ENCODE data around the gene TMEM121B.

The TMEM121B gene

GRCh38 chr22:17095538-17095937 is 25.6 kb downstream of the TMEM121B start:
- in situ Hi-C loops (cut with MboI; ENCODE audit: low sequenced_read_pairs) = no loop called here

- in situ Hi-C loops (cut with MboI; ENCODE audit: low sequenced_read_pairs) = no loop called here
These were observed 28.1 kb downstream of the TMEM121B start for GRCh38 chr22:17093081-17093480.

DNA sequence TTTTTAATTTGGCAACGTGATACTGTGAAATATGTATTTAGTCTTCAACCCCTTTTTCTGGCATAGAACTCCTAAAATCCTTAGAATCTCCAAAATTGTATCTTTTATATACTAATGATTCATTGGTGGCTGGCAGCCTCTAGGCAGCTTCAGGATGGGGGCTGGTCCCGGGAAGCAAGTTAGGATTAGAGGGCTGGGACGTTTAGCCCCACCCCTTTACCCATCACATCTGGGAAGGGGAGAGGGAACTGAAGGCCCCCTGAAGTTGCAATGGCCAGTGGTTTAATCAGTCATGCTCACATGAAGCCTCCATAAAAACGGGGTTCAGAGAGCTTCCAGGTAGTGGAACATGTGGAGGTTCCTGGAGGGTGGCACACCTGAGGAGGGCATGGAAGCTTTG is 29.3 kb downstream of the TMEM121B start:
- in situ Hi-C loops (cut with MboI; ENCODE audit: low sequenced_read_pairs) = no loop called here

GRCh38 chr22:17090550-17090949 is 30.6 kb downstream of the TMEM121B start:
- in situ Hi-C loops (cut with MboI; ENCODE audit: low sequenced_read_pairs) = no loop called here

DNA sequence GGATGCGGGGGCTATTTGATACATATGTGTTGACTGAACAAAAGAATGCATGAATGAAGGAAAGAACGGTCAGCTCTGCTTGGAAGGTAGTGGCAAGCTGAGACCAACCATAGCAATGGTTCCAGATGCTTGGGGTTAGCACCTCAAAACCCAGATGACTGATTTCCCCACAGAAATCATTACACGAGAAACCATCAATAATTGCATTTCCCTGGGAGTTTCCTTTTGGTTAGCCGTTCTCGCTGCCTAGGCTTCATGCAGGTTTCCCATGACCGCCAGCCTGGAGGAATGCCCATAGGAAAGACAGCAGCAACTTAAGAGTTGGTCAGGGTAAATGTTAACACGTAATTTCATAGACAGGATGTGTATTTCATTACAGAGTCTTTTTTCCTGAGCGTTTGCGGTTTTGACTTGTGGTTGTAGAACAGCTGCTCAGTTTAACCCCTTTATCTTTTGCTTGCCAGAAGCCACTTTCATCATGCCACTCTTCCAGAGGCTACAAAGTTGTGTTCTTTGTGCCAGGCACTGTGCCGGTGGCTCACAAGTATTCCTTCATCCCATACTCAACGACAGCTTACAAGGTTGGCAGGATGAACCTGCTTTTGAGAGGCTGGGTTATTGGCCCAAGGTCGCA is 33.5 kb downstream of the TMEM121B start:
- in situ Hi-C loops (cut with MboI; ENCODE audit: low sequenced_read_pairs) = no loop called here

DNA sequence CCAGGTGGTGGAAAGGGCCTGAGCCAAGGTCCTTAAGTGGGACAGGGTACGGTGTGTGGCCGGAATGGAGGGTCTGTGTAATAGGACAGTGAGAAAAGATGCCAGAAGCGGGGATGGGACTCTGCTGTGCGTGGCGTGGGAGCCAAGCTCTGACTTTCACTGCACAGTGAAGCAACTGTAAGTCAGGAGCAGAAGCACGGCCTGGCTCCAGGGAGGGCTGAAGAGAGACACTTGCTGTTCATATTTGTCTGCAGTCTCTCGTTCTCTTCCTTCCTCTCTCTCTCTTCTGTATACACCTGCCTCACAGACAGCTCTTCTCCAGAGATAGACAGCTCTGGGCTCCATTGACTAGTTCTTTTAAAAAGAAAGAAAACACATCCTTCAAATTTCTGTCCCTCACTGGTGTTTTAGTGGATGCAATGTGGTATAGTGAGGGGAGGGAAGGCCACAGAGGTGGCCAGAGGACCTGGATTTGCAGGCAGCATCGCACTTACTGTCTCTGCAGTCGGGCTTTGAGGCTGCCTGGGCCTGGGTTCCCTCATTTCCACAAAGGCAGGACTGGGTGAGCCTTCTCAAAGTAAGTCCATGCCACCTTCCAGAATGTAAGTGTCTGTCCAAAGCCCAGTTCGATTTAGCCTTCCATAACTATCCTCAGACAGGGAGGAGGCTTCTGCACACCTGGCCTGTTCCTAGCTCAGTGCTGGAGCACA is 34.2 kb downstream of the TMEM121B start:
- in situ Hi-C loops (cut with MboI; ENCODE audit: low sequenced_read_pairs) = no loop called here

DNA sequence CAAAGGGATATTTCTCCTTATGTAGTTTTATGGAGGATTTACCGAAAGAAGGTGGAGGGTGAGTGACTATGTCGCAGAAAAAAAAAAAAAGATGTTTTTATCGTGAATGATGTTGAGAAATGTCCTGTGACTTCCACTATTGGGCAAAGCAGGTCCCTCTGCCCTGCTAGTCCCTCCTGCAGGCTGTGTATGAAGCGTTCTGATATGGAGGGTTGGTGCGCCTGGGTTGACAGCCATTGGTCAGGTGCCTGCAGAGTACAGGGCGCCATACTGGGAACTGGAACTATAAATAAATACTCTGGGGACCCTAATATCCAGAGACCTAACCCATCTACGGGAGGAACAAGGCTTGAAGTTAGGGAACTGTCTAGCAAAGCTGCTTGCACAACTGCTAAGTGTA is 34.9 kb downstream of the TMEM121B start:
- in situ Hi-C loops (cut with MboI; ENCODE audit: low sequenced_read_pairs) = no loop called here

GRCh38 chr22:17085277-17086181 is 35.6 kb downstream of the TMEM121B start:
- in situ Hi-C loops (cut with MboI; ENCODE audit: low sequenced_read_pairs) = no loop called here

GRCh38 chr22:17084554-17085276 is 36.4 kb downstream of the TMEM121B start, which contains the start of gene IL17RA:
TSS of gene IL17RA (plus strand) at chr22:17085000. CDS start at chr22:17085092, 92 bp downstream.
- in situ Hi-C loops (cut with MboI; ENCODE audit: low sequenced_read_pairs) = no loop called here

DNA sequence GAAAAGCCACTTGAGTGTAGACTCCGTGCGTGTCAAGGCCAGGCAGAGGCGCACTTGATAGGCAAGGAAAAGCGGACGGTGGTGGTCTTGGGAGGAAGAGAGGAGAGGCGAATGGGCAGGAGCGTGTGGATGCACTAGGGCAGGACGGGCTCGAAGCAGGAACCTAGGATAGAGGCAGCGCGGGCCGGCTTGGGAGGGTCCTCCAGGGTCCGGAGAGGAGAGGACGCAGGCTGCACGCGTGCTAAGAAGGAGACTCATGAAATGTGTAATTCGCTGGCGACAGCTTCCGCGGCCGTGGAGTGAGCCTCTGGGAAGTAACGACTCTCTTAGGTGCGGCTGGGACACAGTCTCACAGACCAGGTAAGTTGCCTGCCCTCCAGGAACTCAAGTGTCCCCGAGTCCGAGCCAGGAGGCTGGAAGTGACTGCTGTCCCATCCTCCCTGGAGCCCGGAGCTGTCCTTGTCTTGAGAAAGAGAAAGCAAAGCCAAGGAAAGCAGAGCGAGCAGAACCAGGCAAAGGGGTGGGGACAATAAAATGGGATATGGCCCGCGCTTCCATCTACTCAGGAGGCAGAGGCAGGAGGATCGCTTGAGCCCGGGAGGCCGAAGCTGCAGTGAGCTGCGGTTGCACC is 37.2 kb downstream of the TMEM121B start:
- in situ Hi-C loops (cut with MboI; ENCODE audit: low sequenced_read_pairs) = no loop called here

DNA sequence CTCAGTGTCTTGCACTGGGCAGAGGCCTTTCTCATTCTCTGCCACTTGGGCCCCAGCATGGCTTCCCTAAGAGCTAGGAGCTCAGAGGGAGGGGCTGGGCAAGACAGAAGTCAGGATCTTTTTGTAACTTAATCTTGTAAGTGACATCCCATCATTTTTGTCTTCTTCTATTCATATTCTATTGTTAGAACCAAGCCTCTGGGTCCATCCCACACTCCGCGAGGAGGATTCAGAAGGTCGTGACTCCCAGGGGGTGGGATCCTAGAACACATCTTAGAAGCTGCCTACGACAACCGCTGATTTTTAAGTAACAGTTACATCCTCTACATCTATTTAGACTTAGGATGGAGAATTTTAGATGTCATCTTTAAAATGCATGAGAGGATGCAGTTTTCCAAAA is 37.9 kb downstream of the TMEM121B start:
- in situ Hi-C loops (cut with MboI; ENCODE audit: low sequenced_read_pairs) = no loop called here

DNA sequence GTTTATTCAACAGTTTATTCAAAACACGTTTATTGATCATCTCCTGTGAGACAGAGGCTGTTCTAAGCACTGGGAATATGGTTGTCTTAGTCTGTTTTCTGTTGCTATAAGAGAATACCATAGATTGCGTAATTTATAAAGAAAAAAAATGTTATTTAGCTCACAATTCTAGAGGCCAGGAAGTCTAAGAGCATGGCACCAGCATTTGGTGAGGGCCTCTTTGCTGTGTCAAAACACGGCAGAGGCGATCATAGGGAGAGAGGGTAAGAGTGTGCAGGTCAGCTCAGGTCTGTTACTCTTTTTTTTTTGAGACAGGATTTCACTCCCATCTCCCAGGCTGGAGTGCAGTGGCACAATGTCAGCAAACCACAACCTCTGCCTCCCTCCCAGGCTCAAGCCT is 41.6 kb downstream of the TMEM121B start:
- in situ Hi-C loops (cut with MboI; ENCODE audit: low sequenced_read_pairs) = no loop called here

GRCh38 chr22:17077255-17077654 is 43.9 kb downstream of the TMEM121B start:
- in situ Hi-C loops (cut with MboI; ENCODE audit: low sequenced_read_pairs) = no loop called here

DNA sequence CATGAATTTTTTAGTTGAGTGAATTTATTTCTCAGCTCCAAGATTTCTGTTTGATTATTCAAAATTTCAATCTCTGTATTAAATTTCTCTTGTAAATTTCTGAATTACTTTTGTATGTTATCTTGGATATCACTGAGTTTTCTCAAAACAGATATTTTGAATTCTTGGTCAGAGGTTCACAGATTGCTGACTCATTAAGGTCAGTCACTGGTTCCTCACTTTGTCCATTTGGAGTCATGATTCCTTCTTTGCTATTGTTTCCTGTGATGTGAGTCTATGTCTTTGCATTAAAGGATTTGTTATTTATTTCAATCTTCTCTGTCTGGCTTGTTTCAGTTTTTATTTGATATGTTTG is 46.5 kb downstream of the TMEM121B start:
- in situ Hi-C loops (cut with MboI; ENCODE audit: low sequenced_read_pairs) = no loop called here

DNA sequence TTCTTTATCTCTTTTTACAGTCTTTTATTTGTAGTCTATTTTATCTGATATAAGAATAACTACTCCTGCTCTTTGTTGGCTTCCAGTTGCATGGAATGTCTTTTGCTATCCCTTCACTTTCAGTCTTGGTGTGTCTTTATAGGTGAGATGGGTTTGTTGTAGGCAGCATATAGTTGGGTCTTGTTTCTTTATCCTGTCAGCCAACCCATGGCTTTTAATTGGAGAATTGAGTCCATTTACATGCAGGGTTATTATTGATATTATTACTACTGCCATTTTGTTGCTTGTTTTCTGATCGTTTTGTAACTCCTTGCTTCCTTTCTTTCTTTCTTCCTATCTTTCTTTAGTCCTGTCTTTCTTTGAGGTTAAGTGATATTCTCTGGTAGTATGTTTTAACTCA is 48.3 kb downstream of the TMEM121B start:
- in situ Hi-C loops (cut with MboI; ENCODE audit: low sequenced_read_pairs) = no loop called here
